Upper lobe of right lung (tissue), 1 donor: ENCODE measurements around the gene AIMP1. TPM values are rescaled to one million over a fixed set of nuclear protein-coding genes. Genes with fewer than 3 reads are reported as not detected.

Source experiments
- ATAC-seq: fragments of 200-7000 bp; cut with Tn5 transposase; one replicate; pipeline ENCODE4 v1.9.1; 2020; ENCODE audit warnings: mild to moderate bottlenecking, moderate library complexity
- DNase-seq: peaks from one replicate; pipeline ENCODE4 v3.0.0-alpha.2; 2020
- H3K27ac ChIP-seq: fragments of 200-600 bp; one replicate; pipeline ENCODE4 v1.8.0; 2022
- H3K27me3 ChIP-seq: fragments of 200-600 bp; one replicate; pipeline ENCODE4 v1.8.0; 2022; ENCODE audit warnings: mild to moderate bottlenecking
- H3K36me3 ChIP-seq: fragments of 200-600 bp; one replicate; pipeline ENCODE4 v1.8.0; 2022
- H3K4me1 ChIP-seq: fragments of 200-600 bp; one replicate; pipeline ENCODE4 v1.8.0; 2022
- H3K4me3 ChIP-seq: fragments of 200-600 bp; one replicate; pipeline ENCODE4 v1.8.0; 2022; ENCODE audit warnings: mild to moderate bottlenecking
- H3K9me3 ChIP-seq: fragments of 200-600 bp; one replicate; pipeline ENCODE4 v1.8.0; 2022
- CTCF ChIP-seq: fragments of 200-600 bp; IDR thresholded peaks from one replicate; pipeline ENCODE4 v1.8.0; 2022; ENCODE audit warnings: antibody characterized with exemption
- intact Hi-C: fragments of 100-400 bp; cut with DNase I; formaldehyde crosslinking; loops from one replicate; pipeline ENCODE4 v1.11.0; 2022
- total RNA-seq: library from RNA; stranded (reverse); fragmentation: NEBNext Ultra II Directional; extraction: Animal tissue kit (Norgen Biotek cat#: 25700); gene quantifications from one replicate; pipeline ENCODE4 v1.2.1, GENCODE V29; 2021
- donor health status: DM: no; HTN: yes; CAD: no; lungs with severe emphysema.

Gene AIMP1
- total RNA-seq, 1 donor from 2014 or later: 42.9 TPM

- H3K4me3 ChIP-seq: no peak overlapping the region
- intact Hi-C loops: no loop called here
- no peaks in the 10 kb centered on the region for H3K36me3 ChIP-seq
- H3K9me3 ChIP-seq: no peaks in the 10 kb centered on the region
- H3K27me3 ChIP-seq: no peaks in the 10 kb centered on the region
- H3K27ac ChIP-seq: no peak overlapping the region
- DNase-seq (no peak), ATAC-seq (no peak)
- no peak for TF ChIP-seq CTCF
- peaks cover 19% of the 10 kb centered on the region for H3K4me1 ChIP-seq
Observed at GRCh38 chr4:106312997-106313522, 3.3 kb upstream of the AIMP1 start.

GRCh38 chr4:106314960-106315359, 1.4 kb upstream of the AIMP1 start:
- peak overlapping the region; percentile 74 for H3K4me3 ChIP-seq

GRCh38 chr4:106315476-106315967, 828 bp upstream of the AIMP1 start:
- peak overlapping the region; percentile 74 for H3K4me3 ChIP-seq
- no peaks in the 10 kb centered on the region for H3K9me3 ChIP-seq
- no peaks in the 10 kb centered on the region for H3K27me3 ChIP-seq
- H3K36me3 ChIP-seq: no peaks in the 10 kb centered on the region
- peak; percentile 23 for ATAC-seq
- H3K4me1 ChIP-seq: peaks cover 20% of the 10 kb centered on the region
- TF ChIP-seq CTCF: no peak
- H3K27ac ChIP-seq: peak overlapping the region; percentile 92
- intact Hi-C loops: no loop called here
- no peak for DNase-seq

More at GRCh38 chr4:106314960-106315359, 1.4 kb upstream of the AIMP1 start:
- Histone ChIP-seq H3K27ac (peak overlapping the region; percentile 92), H3K36me3 (no peaks in the 10 kb centered on the region), H3K4me1 (peaks cover 20% of the 10 kb centered on the region), H3K9me3 (no peaks in the 10 kb centered on the region), H3K27me3 (no peaks in the 10 kb centered on the region)
- no peak for TF ChIP-seq CTCF
- no peak for DNase-seq
- ATAC-seq: no peak
- intact Hi-C loops: no loop called here

- DNase-seq (no peak), ATAC-seq (no peak)
- Histone ChIP-seq H3K9me3 (no peaks in the 10 kb centered on the region), H3K36me3 (no peaks in the 10 kb centered on the region), H3K27me3 (no peaks in the 10 kb centered on the region), H3K27ac (peak overlapping the region; percentile 92), H3K4me3 (peak overlapping the region; percentile 74), H3K4me1 (peaks cover 20% of the 10 kb centered on the region)
- no peak for TF ChIP-seq CTCF
- intact Hi-C loops: no loop called here
Observed at GRCh38 chr4:106316773-106317409, 541 bp downstream of the AIMP1 start.

GRCh38 chr4:106317815-106318214, 1.5 kb downstream of the AIMP1 start:
- no peak for TF ChIP-seq CTCF
- H3K36me3 ChIP-seq: no peaks in the 10 kb centered on the region
- intact Hi-C loops: no loop called here
- no peak for DNase-seq
- H3K27ac ChIP-seq: no peak overlapping the region
- no peak for ATAC-seq
- peak overlapping the region; percentile 74 for H3K4me3 ChIP-seq
- H3K9me3 ChIP-seq: no peaks in the 10 kb centered on the region
- peaks cover 20% of the 10 kb centered on the region for H3K4me1 ChIP-seq
- H3K27me3 ChIP-seq: no peaks in the 10 kb centered on the region
